ENCODE data around the gene PLEKHA8.

Gene PLEKHA8, protein sequence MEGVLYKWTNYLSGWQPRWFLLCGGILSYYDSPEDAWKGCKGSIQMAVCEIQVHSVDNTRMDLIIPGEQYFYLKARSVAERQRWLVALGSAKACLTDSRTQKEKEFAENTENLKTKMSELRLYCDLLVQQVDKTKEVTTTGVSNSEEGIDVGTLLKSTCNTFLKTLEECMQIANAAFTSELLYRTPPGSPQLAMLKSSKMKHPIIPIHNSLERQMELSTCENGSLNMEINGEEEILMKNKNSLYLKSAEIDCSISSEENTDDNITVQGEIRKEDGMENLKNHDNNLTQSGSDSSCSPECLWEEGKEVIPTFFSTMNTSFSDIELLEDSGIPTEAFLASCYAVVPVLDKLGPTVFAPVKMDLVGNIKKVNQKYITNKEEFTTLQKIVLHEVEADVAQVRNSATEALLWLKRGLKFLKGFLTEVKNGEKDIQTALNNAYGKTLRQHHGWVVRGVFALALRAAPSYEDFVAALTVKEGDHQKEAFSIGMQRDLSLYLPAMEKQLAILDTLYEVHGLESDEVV

DNA sequence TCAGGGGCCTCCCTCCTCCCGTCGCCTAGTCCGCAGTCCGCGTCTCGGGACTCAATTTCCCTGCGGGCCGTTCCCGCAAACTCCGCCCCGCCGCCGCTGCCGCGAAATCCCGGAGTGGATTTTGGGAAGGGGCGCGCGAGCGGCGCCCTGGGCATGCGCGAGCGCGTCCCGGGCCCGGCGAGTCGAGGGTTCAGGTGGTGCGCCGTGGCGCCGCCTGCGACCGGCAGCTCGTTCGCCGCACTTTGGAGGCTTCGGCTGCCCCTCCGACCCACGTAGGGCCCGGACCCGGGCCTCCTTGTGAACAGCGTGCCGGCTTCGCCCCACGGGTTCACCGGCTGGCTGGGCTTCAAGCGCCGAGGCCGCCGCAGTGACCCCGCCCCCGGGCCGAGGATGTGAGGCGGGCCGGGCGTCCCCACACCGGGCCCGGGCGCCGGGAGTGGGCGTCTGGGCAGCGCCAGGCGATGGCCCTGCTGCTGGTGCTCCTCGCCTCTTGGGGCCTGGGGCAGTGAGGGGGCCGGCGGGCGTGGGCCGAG lies at the start of gene PLEKHA8:
TSS of gene PLEKHA8 (plus strand) at position 197 of the 533 bp plus-strand sequence. CDS start 351 bp downstream, outside the sequence.
- DNase-seq: peak; percentile 90

DNA sequence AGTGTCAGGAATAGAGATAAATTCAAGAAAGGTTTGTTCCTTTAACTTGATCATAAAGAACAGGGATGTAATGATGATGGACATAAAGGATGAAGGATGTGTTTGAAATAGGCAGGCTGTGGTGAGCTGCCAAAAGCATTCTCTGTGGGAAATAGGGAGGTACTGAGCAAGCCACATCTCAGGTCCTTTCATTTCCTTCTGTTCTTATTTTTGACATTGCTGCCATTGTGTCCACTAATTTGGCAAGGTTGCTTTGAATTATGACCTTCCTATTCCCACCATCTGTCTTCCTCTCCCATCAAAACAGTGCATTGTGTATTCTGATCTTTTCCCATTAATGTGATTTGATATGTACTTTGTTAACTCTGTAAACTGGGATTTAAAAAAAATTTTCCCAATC lies 48.1 kb upstream of the PLEKHA8 start:
- no peak for DNase-seq

DNA sequence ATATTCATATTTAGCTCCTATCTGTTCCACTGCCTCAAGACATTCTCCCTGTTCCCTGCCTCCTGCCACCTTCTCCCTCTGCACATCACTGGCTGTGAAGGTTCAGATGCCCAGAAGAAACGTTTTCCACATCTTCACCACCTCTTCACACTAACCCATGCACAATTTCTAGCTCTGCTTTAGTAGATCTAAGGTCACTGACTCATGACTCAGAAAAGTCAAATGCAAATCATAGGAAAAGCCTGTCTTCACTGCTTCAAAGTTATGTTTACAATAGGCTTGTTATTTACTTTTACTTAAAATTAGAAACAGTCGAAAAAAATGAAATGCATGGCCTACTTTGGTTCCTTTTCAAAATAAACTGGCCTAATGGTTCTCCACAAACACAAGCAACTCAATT lies 41.1 kb upstream of the PLEKHA8 start:
- DNase-seq: no peak

DNA sequence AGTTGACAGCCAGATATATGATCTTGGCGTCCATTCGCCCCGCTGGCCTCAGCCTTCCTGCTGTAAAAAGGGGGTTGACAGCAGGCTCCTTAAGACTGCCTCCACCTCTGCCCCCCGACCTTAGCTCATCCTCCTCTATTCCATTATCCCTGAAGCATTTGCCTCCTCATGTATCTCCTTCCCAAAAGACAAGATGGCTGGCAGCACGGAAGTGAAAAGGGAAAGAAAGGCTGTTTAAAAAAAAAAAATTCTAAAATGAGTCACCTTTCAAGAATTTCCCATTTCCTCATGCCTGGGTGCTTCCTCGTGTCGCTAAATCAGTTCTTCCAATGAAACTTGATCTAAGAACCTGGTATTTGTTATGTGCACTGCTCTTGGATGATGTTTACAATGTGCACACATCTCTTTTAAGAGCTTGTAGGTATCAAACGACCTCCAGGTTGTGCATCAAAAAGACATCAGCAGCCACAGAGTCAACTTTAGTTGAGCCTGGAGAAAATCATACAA lies 40.3 kb upstream of the PLEKHA8 start:
- DNase-seq: no peak

DNA sequence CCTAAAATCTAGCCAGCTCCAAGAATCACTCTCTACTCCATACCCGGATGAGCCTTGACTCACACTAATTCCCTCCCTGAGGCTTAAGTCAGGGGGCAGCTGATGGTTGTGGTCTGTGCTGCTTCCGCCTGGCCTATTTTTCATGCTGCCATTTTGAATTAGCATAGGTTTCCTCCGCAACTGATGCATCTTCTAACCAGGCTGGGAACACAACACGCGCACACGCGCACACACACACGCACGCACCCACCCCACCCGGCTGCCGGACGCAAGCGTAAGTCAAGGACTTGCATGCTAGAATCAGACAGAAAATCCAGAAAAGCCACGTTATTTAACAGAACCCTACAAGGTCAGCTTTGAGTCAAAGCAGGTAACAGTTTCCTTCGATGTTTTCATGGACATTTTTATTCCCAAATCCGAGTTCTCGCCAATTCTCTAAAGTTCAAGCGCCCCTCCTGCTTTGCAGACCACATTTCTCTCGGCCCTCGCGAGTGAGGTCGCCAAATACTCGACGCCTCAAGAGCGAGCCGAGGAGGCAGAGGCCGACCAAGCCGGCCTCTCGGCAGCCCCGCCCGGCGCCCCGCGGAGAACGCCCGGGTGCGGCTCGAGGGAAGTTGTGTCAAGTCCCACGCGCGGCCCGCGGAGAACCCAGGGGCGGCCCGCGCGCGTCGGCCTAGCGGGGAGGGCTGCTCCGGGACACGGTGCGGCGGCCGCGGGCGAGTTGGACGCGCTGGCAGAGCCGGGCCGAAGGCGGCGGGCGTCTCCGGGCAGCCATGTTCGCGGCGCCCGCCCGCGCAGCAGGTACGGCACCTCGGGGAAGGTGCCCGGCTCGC lies 39.6 kb upstream of the PLEKHA8 start:
- DNase-seq: peak; percentile 35

DNA sequence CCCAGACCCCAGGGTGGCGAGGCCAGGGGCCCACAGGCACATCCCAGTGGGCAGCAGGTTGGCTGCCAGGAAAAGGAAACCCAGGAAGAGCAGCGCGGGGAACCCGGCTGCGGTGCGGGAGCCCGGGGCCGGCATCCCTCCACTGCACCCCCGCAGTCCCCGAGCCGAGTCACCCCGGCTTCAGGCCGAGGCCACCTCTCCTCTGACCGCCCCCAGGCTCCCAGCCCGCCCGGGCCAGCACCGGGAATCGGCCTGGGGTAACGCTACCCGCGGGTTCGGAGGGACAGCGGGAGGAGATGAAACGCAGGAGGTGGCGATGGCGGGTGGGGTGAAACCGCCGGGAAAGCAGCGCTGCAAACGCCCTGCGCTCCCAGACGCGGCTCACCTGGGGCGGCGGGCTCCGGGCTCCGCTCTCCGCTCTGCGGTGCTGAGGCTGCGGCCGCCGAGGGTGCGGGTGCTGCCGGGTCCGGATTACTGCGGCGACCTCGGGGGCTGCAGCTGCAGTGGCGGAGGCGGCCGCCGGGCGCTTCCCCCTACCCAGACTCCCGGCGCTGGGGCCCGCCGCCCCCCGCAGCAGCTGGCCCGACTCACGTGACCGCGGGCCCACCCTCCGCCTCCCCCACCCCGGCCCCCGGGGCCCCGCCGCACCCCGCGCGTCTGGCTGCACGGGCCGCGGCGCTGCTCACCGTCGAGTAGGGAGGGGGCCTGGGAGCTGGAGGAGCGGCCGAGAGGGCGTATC lies 38.8 kb upstream of the PLEKHA8 start, which contains the start of gene SCRN1:
TSS of gene SCRN1 (minus strand) at position 545 of the 739 bp plus-strand sequence. CDS start 20,734 bp downstream, outside the sequence.
- peak; percentile 40 for DNase-seq

DNA sequence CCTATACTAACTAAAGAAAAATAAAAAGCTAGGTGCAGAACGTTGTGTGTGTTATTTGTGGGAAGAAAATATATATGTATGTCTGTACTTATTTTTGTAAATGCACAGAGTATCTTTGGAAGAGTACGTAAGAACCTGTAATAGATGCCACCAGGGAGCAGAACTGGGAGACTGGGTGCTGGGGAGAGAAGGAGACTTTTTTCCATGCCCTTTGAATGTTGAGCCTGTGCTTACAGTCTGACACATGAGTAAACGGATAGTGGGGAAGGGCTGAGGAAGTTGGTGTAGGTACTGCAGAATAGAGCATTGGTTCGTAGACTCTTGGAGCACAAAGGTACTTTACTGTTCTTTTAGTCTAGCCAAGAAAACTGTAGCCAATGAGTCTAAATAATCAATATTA lies 37.3 kb upstream of the PLEKHA8 start:
- DNase-seq: no peak

DNA sequence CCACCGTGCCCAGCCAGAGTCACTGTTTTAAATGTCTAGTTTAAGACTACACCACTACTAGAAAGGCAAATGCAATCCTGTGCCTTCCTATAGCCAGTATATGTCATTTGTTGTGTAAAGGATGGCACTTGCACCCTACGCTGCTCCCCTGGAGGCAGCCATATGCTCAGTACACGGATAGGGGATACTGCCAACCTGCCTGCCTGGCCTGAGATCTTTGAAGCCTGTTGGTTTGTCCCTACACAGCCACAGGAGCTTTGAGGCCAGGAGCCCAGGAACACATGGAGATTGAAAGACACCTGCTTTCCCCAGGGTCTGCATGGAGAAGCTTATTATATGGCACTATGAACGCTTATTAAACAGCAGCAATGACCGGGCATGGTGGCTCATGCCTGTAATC lies 36.3 kb upstream of the PLEKHA8 start:
- DNase-seq: no peak

DNA sequence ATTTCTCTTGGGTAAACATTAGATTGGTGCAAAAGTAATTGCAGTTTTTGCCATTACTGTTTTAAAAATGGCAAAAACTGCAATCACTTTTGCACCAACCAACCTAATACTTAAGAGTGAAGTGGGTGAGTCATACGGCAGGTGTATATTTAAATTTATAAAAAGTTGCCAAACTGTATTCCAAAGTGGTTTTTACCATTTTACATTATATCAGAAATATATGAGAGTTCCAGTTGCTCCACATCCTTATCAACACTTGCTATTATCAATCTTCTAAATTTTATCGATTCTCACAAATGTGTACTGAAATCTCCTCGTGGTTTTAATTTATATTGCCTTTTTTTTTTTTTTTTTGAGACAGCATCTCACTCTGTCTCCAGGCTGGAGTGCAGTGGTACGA lies 35.1 kb upstream of the PLEKHA8 start:
- no peak for DNase-seq

DNA sequence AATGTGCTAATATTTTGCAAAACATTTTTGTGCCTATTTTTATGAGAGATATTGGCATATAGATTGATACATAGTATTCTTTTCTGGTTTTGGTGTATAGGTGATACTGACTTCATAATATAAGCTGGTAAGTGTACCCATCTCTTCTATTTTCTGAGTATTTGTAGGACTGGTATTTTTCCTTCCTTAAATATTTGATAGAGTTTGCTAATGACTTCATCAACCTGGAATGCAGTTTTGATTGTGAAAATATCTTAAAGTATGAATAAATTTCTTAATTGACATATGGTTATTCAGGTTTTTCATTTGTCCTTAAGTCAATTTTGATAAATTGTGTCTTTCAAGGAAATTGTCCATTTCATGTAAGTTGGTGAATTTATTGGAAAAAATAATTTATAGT lies 32.6 kb upstream of the PLEKHA8 start:
- no peak for DNase-seq

DNA sequence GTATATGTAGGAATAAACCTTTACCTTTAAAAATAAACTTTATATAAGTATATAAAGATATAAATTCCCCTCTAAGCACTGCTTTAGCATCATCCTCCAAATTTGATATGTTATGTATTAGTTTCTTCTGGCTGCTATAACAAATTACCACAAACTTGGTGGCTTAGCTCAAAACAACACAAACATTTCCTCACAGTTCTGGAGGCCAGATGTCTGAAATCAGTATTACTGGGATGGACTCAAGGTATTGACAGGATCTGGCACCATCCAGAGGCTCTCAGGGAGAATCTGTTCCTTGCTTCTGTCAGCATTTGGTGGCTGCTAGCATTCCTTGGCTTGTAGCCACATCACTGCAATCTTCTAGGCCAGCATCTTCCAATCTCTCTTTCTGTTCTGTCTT lies 31.9 kb upstream of the PLEKHA8 start:
- DNase-seq: no peak

DNA sequence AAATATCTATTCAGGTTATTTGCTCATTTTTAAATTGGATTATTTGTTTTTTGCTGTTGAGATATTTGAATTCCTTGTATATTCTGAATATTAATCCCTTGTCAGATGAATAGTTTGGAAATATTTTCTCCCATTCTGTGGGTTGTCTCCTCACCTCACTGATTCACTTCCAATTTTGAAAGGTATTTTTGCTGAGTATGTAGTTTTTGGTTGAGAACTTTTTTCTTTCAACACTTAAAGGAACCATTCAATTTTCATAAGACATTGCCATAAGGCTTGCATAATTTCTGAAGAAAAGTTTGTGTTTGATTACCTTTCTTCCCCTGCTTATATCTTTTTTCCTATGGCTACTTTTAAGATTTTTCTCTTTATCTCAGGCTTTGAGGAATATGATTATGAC lies 29.7 kb upstream of the PLEKHA8 start:
- DNase-seq: no peak

DNA sequence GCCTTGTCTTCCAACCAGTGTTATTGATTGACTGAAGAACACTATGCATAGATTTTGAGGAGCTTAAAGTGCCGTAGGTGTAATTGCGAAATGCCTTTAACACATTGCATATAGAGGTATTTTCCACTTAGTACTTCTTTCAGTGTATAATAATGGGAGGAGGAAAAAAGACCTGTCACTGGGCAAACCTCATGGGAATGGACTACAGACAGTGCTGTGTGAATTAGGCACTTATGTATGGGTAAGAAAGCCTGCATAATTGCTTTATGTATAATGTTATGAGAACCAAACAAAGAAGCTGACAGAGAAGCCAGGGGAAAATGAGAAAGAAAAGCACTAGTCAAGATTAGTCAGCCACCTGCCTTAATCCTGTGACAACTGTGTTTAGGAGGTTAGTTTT lies 26.2 kb upstream of the PLEKHA8 start:
- no peak for DNase-seq

DNA sequence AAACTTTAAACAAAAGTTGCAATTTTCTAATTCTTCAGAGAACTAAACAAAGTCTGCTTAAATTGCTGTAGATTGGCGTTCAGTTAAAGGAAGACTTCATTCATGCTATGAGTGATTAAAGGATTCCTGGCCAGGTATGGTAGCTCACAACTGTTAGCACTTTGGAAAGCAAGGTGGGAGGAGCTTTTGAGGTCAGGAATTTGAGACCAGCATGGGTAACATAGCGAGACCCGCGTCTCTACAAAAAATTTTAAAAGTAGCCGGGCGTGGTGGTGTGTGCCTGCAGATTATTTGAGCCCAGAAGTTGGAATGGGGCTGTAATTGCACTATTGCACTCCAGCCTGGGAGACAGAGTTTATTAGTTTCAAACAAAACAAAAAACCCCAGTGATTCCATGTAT lies 25.1 kb upstream of the PLEKHA8 start:
- no peak for DNase-seq

DNA sequence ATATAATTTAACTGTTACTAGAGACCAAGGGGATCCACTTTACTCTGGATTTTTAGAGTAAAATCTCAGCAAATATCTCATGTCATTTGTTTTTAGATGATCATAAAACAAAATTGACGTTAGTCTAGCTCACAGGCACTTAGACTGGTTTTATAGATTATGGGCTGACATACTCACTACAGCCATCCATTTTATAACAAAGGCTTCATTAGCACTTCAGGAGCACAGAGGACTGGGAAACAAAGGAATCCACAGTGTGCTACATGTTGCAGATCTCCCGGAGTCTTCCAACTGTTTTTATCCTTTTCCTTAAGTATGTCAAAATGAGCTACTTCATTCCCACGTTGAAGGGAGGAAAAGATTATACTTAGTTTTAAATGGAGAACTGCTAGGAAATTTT lies 22.7 kb upstream of the PLEKHA8 start:
- no peak for DNase-seq

DNA sequence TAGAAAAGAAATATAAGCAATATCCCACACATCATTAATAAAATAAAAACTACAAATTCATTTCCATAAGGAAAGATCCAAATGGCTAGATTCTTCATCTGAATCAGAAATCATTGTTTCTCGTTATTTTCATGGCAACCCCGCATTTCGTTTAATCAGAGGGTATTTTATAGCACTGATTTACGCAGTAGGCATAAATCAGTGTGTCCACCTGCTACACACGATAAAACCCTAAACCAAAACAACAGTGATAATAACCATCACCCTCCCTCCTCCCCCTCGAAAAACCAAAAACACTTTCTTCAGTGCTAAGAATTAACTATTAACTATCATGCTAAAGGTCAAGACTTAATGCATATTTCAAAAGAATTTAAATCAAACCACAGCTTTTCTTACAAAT lies 18.2 kb upstream of the PLEKHA8 start:
- DNase-seq: no peak

DNA sequence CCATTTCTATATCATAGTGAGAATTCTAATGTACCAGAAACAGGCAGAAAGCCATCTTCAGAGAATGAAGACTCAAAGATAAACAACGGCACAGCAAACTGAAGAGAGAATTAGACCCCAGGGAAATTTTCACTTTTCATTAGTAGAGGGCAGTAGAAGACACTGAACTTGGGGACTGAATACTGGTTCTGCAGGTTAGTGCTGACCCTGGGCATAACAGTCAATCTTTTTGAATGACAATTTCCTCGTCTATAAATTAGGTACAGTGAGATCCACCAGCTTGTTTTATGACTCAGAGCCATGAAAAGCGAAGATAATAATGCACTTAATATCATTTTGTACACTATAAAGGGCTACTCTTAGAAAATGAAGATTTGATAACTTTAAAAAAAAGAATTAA lies 15.5 kb upstream of the PLEKHA8 start:
- no peak for DNase-seq

DNA sequence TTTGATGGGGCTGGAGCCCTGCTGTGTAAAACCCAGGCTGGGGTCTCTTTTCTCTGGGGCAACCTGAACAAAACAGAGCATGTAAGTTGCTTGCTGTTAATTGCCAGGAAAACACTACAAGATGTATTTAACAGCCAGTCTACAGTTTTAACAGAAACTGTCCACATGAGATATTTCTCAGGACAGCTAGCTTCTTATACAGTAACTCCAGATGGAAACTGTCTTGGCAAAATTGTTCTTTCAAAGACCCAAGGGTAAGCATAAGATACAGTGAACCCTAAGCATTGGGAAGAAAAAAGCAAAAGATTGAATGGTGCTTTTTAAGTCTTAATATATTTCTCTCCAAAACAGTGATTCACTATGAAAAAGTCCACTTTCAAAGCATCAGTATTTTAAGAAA lies 9.8 kb upstream of the PLEKHA8 start:
- DNase-seq: no peak

DNA sequence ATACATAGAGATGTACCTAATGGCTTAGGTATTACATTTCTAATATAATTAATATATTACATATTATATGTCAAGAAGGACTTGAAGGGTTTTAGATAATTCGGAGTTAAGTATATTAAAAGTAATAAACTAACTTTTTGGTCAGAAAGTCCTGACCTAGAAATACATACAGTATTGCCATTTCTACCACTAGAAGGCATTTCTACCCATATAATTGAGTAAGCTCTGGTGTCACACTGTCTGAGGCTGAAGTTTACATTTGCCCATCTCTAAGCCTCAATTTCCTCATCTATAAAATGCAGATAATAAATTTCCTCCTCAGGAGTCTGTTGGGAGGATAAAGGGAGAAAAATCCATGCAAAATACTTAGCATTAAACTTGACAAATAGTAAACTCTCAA lies 8.8 kb upstream of the PLEKHA8 start:
- no peak for DNase-seq

DNA sequence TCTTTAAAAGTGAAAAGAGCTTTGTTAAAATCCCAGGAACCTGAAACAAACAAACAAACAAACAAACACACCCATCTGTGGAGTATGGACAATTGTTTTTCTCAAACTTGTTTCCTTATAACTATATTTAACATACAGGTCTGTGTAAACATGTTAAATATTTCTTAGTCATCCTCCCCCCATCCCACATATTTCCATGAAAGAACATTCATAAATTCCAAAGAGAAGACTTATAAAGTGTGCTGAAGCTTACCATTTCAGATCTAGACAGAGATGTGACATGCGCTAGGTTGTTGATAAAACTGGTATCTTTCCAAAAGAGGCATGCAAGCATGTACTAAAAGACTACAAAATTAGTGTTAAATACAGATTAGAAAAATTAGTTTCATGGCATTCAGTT lies 8.3 kb upstream of the PLEKHA8 start:
- DNase-seq: no peak

DNA sequence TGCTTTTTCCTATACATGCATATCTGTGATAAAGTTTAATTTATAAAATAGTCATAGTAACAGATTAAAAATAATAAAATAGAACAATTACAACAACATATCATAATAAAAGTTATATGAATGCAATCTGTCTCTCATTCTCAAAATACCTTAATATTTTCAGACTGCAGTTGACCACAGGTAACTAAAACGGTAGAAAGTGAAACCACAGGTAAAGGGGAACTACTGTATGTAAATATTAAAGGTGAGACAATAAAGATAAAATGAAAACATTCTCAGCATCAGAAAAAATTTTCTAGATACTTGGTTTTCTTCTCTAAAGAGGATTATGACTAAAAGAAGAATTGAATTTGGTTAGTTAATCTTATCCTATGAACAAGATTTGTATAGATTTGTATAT lies 7.7 kb upstream of the PLEKHA8 start:
- no peak for DNase-seq

DNA sequence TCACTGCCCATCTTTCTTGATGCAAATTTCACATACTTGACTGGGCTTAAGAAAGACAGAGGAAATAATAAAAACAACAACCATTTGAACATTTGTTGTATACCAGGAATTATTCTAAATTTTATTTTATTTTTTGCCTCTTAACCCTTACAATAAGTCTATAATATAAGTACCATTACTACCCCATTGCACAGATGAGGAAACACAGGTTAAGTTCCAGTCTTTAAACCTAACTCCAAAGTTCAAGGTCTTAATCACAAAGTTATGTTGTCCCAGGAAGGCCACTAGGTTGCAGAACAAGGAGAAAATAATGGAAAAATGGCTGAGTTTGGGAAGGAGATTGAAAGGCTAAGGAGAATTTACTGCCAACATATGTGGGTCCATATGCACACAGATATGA lies 5.2 kb upstream of the PLEKHA8 start:
- DNase-seq: no peak

DNA sequence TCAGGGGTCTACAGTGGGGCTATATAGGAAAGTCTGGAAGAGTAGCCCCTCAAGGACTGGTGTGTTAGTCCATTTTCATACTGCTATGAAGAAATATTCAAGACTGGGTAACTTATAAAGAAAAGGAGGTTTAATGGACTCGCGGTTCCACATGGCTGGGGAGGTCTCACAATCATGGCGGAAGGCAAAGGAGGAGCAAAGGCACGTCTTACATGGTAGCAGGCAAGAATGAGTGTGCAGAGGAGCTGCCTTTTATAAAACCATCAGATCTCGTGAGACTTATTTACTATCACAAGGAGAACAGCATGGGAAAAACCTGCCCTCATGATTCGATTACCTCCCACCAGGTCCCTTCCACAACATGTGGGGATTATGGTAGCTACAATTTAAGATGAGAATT lies 4.7 kb upstream of the PLEKHA8 start:
- DNase-seq: no peak

Measured in stimulated activated CD4-positive, alpha-beta T cell treated with anti-CD3 and anti-CD28 coated beads, Interleukin-15, amount 100 ng/mL, for 24 hours (primary cell).